Measurements from ENCODE around the gene NEUROD1.

The NEUROD1 gene

GRCh38 chr2:181632733-181633401 lies 47.5 kb downstream of the NEUROD1 start:
- no peak for DNase-seq

GRCh38 chr2:181628590-181629585 lies 51.4 kb downstream of the NEUROD1 start:
- DNase-seq, result no peak

- no peak for DNase-seq
These were observed 52.8 kb downstream of the NEUROD1 start for GRCh38 chr2:181627545-181627944.

GRCh38 chr2:181626671-181627070 lies 53.6 kb downstream of the NEUROD1 start:
- DNase-seq, result no peak

Data from SHP77 (cell line).